Measurements from ENCODE around the gene SLC4A8.

The SLC4A8 gene

DNA sequence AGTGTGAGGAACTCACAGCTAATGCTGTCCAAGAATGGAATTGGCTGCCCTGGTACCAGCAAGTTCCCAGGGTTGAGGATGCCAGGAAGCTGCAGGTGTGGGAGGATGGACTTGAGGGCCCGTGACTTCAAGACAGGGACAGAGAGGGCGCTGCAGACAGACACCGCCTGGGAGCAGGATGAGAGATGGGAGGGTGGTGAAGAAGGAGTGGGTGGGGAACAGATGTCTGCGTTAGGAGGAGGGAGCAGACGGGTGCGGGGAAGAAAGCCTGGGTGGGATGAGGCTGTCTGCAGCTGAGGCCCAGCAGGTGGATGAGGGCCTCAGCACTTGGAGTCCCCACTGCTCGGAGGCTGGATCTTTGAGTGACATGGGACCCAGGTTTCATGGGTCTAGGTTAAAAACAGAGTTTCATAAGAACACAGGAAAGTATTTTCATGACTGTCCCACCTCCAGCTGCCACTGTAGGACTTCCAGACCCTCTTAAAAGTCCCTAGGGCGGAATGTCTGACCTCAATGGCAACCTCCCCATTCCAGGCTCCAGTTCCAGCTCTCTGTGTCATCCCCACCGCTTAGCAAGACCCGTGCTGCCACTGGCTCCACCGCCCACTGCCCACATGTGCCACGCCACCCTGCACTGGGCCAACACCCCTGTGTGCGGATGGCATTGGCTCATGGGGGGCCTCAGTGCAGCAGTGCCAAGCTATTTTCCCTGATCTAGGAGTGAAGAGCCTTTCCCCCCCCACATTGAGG, 96.1 kb downstream of the SLC4A8 start:
- Histone ChIP-seq H3K4me3 (ENCODE audit: low read length) (no peak overlapping the region), H3K36me3 (ENCODE audit: control insufficient read depth, low read depth, low read length) (no peaks in the 10 kb centered on the region), H3K9me3 (ENCODE audit: control insufficient read depth, low read depth, low read length) (no peaks in the 10 kb centered on the region), H3K9ac (ENCODE audit: low read length) (no peak overlapping the region), H3K27ac (ENCODE audit: low read length) (no peak overlapping the region), H3K4me1 (ENCODE audit: control insufficient read depth, low read depth, low read length) (no peaks in the 10 kb centered on the region), H3K27me3 (ENCODE audit: control insufficient read depth, insufficient read depth, low read length) (no peaks in the 10 kb centered on the region)

DNA sequence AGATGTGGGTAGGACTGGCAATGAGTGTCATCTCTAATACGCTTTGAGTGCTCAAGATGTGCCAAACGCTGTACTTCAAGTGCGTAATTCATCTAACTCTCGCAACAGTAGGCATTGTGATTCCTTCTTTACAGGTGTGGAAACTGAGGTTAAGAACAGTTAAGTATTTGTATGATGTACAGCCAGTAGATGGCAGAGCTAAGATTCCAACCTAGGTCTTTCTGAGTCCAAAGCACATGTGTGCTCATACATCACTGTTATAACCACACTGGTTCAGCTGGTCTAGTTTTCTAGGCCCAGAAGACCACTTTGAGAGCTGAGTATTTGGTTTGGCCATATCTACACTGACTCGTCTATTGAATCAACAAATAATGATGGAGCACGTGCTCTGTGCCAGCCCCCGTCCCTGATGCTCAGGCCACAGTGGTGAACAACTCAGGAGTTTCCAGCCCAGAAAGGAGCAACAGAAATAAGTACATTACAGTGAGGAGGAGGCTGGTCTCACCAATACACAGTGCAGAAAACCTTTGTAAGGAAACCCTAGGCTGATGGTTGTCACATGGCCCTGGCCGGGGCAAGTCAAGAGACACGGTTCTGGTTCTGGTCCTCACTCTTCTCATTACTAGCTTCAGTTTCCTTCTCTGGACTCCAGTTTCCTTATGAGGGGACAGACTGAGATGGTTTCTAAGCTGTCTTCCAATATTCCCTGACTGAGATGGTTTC, 97.1 kb downstream of the SLC4A8 start:
- H3K9ac ChIP-seq (ENCODE audit: low read length), result no peak overlapping the region
- H3K9me3 ChIP-seq (ENCODE audit: control insufficient read depth, low read depth, low read length), result no peaks in the 10 kb centered on the region
- H3K27me3 ChIP-seq (ENCODE audit: control insufficient read depth, insufficient read depth, low read length), result no peaks in the 10 kb centered on the region
- no peaks in the 10 kb centered on the region for H3K4me1 ChIP-seq (ENCODE audit: control insufficient read depth, low read depth, low read length)
- no peak overlapping the region for H3K27ac ChIP-seq (ENCODE audit: low read length)
- no peak overlapping the region for H3K4me3 ChIP-seq (ENCODE audit: low read length)
- no peaks in the 10 kb centered on the region for H3K36me3 ChIP-seq (ENCODE audit: control insufficient read depth, low read depth, low read length)

DNA sequence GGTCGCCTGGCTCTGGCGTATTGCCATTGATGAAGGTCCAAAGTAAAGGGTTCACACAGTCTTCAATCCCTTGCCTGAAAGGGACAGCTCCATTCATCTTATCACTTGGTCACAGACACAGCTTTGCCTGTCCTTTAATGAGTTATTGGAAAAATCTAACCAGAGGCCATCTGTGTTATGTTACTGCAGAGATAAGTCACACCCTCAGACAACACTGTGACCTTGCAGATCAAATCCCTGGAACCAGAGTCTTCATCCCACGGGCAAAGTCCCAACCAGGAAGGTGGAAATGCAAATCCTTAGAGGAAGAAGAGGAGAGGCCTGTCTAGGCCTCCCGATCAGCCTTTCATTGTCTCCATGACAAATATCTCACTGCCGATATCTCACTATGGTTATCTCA, 98.1 kb downstream of the SLC4A8 start:
- Histone ChIP-seq H3K27ac (ENCODE audit: low read length) (no peak overlapping the region), H3K4me1 (ENCODE audit: control insufficient read depth, low read depth, low read length) (no peaks in the 10 kb centered on the region), H3K9ac (ENCODE audit: low read length) (no peak overlapping the region), H3K4me3 (ENCODE audit: low read length) (no peak overlapping the region), H3K9me3 (ENCODE audit: control insufficient read depth, low read depth, low read length) (no peaks in the 10 kb centered on the region), H3K36me3 (ENCODE audit: control insufficient read depth, low read depth, low read length) (no peaks in the 10 kb centered on the region), H3K27me3 (ENCODE audit: control insufficient read depth, insufficient read depth, low read length) (no peaks in the 10 kb centered on the region)

DNA sequence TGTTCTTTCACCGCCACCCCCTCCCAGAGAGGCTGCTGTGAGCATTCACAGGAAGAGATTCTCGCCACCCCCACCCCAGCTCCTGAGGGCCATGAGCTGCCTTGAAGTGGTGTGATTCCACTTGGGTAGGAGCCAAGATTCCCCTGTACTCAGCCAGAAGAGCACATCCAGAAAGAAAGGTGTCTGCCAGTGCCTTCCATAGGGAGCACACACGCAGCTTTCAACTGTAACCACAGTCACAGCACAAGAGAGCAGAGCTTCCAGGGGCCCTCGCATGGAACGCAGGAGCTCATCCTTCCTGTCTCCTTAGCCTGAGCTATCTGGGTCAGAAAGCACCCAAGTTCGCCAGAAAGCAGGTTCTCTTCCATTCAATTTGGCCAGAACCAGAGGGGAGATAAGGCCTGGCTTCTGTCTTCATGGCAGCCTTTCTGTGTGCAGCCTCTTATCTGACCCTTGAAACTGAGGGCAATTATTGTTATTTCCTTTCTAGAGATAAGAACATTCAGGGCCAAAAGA, 99.8 kb downstream of the SLC4A8 start:
- Histone ChIP-seq H3K9me3 (ENCODE audit: control insufficient read depth, low read depth, low read length) (no peaks in the 10 kb centered on the region), H3K4me1 (ENCODE audit: control insufficient read depth, low read depth, low read length) (no peaks in the 10 kb centered on the region), H3K4me3 (ENCODE audit: low read length) (no peak overlapping the region), H3K27me3 (ENCODE audit: control insufficient read depth, insufficient read depth, low read length) (no peaks in the 10 kb centered on the region), H3K36me3 (ENCODE audit: control insufficient read depth, low read depth, low read length) (no peaks in the 10 kb centered on the region), H3K9ac (ENCODE audit: low read length) (no peak overlapping the region), H3K27ac (ENCODE audit: low read length) (no peak overlapping the region)

DNA sequence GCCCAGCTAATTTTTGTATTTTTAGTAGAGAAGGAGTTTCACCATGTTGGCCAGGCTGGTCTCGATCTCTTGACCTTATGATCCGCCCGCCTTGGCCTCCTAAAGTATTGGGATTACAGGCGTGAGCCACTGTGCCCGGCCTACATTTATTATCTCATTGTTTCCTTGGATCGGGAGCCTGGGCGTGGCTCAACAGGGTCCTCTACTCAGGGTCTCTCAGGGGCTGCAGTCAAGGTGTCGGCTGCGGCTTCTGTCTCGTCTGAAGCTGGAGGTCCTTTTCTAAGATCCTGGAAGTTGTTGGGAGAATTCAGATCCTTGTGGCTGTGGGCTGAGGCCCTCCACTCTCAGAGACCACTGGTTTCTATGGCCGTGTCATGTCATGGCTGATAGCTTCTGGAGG, 100.9 kb downstream of the SLC4A8 start:
- Histone ChIP-seq H3K4me3 (ENCODE audit: low read length) (no peak overlapping the region), H3K36me3 (ENCODE audit: control insufficient read depth, low read depth, low read length) (no peaks in the 10 kb centered on the region), H3K9me3 (ENCODE audit: control insufficient read depth, low read depth, low read length) (no peaks in the 10 kb centered on the region), H3K9ac (ENCODE audit: low read length) (no peak overlapping the region), H3K4me1 (ENCODE audit: control insufficient read depth, low read depth, low read length) (no peaks in the 10 kb centered on the region), H3K27ac (ENCODE audit: low read length) (no peak overlapping the region), H3K27me3 (ENCODE audit: control insufficient read depth, insufficient read depth, low read length) (no peaks in the 10 kb centered on the region)

DNA sequence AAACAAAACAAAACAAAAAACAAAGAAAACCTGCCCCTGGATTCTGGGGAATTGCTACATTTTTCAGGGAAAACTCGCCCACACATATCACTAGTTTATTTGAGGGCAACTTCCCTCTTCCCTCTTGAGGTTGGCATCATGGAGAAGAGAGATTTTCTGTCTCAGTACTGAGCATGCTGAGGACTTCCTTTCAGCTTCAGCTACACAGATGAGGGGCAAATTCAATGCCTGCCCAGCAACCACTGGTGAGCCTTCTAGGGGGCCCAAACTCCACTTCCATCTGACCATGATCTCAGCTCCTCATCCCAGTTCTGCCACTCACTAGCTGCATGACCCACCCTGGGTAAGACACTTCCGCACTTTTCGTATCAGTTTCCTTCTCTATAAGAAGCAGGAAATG, 103.3 kb downstream of the SLC4A8 start:
- no peaks in the 10 kb centered on the region for H3K9me3 ChIP-seq (ENCODE audit: control insufficient read depth, low read depth, low read length)
- H3K36me3 ChIP-seq (ENCODE audit: control insufficient read depth, low read depth, low read length), result no peaks in the 10 kb centered on the region
- H3K27ac ChIP-seq (ENCODE audit: low read length), result no peak overlapping the region
- H3K9ac ChIP-seq (ENCODE audit: low read length), result no peak overlapping the region
- no peak overlapping the region for H3K4me3 ChIP-seq (ENCODE audit: low read length)
- H3K4me1 ChIP-seq (ENCODE audit: control insufficient read depth, low read depth, low read length), result peaks cover 5% of the 10 kb centered on the region
- no peaks in the 10 kb centered on the region for H3K27me3 ChIP-seq (ENCODE audit: control insufficient read depth, insufficient read depth, low read length)

DNA sequence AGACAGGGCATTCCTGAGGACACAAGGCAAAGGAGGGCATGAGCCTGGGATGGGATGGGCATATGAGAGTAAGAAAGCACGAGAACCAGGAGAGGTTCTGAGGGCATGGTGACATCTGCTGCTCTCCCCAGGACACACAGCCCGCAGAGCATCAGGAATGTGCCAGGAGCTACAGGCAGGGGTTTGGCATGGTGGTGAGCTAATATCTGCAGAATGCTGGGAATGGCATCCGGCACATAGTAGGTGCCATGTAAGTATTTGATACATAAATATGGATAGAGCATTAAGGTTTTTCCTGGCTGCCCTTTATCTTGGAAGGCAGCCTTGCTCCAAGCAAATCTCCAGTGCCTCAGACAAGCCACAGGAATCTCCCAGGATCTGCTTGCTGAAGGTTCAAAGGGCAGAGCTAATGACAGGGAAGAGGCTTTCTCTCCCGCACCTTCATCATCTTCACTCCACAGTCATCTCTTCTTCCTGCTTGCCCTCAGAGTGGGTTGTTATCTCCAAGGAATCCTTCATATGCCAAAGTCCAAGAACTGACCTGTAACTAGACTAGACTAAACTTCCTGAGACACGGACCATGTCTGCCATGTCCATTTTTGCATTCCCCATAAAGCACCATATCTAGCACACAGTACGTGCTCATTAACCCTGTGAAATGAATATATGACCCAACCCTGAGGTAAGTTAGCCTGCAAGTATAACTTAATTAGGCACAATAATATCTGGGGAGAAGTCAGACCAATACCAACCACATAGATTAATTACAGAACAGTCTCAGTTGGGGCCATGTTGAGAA, 104.4 kb downstream of the SLC4A8 start:
- no peaks in the 10 kb centered on the region for H3K9me3 ChIP-seq (ENCODE audit: control insufficient read depth, low read depth, low read length)

DNA sequence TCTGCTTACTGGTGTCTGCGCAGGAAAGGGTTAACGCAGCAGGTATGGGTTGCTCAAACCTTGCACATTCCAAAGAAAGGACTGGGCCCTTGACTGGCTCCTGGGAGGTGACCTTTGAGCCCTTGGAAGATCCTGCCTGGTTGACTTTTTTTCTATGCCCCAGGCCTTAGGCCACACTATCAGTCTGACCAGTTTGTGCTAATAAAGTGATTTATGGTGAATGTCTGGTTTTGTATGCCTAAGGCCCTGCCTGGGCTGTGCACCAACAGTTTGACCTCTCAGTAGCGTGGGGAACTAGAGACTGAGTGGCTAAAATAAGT, 105.0 kb downstream of the SLC4A8 start:
- no peak overlapping the region for H3K27ac ChIP-seq (ENCODE audit: low read length)
- H3K9me3 ChIP-seq (ENCODE audit: control insufficient read depth, low read depth, low read length), result no peaks in the 10 kb centered on the region
- H3K27me3 ChIP-seq (ENCODE audit: control insufficient read depth, insufficient read depth, low read length), result no peaks in the 10 kb centered on the region
- peaks cover 11% of the 10 kb centered on the region for H3K4me1 ChIP-seq (ENCODE audit: control insufficient read depth, low read depth, low read length)
- no peaks in the 10 kb centered on the region for H3K36me3 ChIP-seq (ENCODE audit: control insufficient read depth, low read depth, low read length)
- H3K9ac ChIP-seq (ENCODE audit: low read length), result no peak overlapping the region
- H3K4me3 ChIP-seq (ENCODE audit: low read length), result no peak overlapping the region

More for the DNA sequence above, 104.4 kb downstream of the SLC4A8 start:
- Histone ChIP-seq H3K9ac (ENCODE audit: low read length) (no peak overlapping the region), H3K27me3 (ENCODE audit: control insufficient read depth, insufficient read depth, low read length) (no peaks in the 10 kb centered on the region), H3K27ac (ENCODE audit: low read length) (no peak overlapping the region), H3K4me1 (ENCODE audit: control insufficient read depth, low read depth, low read length) (peaks cover 11% of the 10 kb centered on the region), H3K36me3 (ENCODE audit: control insufficient read depth, low read depth, low read length) (no peaks in the 10 kb centered on the region), H3K4me3 (ENCODE audit: low read length) (no peak overlapping the region)

DNA sequence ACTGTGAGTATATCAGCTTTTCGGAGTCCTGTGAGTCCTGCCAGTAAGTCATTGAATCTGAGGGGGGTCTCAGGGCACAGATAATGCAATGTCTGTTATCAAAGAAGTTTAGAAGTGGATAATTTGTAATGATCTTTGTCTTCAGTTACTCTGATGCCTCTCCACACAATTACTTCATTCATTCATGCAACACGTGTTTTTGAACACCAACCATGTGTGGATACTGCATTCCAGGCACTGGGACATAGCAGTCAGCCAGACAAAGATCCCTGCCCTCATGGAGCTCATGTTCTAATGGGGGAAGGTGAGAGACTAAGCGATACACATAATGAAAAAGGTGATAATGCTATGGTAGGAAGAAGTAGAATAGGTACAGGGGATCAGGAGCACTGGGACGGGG, 105.6 kb downstream of the SLC4A8 start:
- Histone ChIP-seq H3K4me1 (ENCODE audit: control insufficient read depth, low read depth, low read length) (peaks cover 11% of the 10 kb centered on the region), H3K27ac (ENCODE audit: low read length) (no peak overlapping the region)

DNA sequence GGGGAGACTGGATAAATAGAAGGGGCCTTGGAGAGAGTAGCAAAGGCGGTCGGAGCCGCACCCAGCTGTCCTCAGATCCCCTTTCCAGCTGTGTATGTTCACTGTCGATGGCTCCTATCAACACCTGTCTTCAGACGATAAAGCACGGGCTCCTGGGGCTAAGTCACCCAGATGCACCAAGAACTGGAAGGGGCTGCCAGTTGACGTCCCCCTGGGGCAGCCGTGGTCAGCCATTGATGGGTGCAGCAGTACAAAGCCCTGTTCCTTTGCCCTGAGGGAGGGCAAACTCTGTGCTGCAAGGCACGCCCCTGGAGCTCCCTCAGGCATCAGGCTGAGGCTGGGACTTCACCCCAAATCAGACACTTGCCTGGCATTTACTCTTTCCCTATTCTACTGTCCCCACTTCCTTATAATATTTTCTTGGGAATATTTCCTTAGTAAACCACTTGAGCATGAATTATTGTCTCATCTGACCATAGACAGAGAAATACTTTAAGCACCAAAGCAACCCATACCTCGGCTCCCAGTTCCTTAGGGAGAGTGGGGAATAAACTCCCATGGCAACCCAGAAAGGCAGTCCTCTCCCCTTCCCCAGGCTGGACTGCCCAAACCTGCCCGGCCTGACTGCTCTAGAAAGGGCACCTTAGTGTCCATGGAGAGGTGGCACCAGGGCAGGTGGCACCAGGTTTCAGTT, 106.8 kb downstream of the SLC4A8 start:
- no peak overlapping the region for H3K27ac ChIP-seq (ENCODE audit: low read length)
- H3K4me1 ChIP-seq (ENCODE audit: control insufficient read depth, low read depth, low read length), result peaks cover 11% of the 10 kb centered on the region
- H3K9me3 ChIP-seq (ENCODE audit: control insufficient read depth, low read depth, low read length), result no peaks in the 10 kb centered on the region
- H3K9ac ChIP-seq (ENCODE audit: low read length), result no peak overlapping the region
- H3K27me3 ChIP-seq (ENCODE audit: control insufficient read depth, insufficient read depth, low read length), result no peaks in the 10 kb centered on the region
- no peaks in the 10 kb centered on the region for H3K36me3 ChIP-seq (ENCODE audit: control insufficient read depth, low read depth, low read length)
- H3K4me3 ChIP-seq (ENCODE audit: low read length), result no peak overlapping the region

More for the DNA sequence above, 105.6 kb downstream of the SLC4A8 start:
- Histone ChIP-seq H3K36me3 (ENCODE audit: control insufficient read depth, low read depth, low read length) (no peaks in the 10 kb centered on the region), H3K9me3 (ENCODE audit: control insufficient read depth, low read depth, low read length) (no peaks in the 10 kb centered on the region), H3K4me3 (ENCODE audit: low read length) (no peak overlapping the region), H3K27me3 (ENCODE audit: control insufficient read depth, insufficient read depth, low read length) (no peaks in the 10 kb centered on the region), H3K9ac (ENCODE audit: low read length) (no peak overlapping the region)

DNA sequence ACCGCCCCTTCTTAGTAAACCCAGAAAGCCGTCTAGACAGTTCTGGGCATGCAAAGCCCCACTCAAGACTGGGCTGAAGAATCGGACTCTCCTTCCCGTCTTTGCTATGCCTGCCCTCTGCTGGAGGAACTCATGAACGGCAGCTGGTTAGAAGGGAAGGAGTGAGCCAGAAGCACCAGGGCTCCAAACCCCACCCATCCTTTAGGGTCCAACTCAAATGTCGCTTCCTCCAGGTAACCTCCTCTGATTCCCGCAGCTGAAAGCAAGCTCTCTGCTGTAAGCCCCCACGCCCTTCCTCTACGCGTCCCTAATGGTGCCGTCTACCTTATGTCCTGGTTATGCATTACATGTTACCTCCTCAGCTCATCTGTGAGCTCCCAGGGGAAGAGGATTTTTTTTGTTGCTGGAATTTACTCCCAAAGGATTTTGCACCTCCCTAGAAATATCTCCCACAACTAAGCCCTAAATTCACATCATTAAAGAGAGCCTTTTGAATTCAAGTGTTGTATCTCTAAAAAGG, 107.4 kb downstream of the SLC4A8 start:
- no peak overlapping the region for H3K27ac ChIP-seq (ENCODE audit: low read length)
- H3K27me3 ChIP-seq (ENCODE audit: control insufficient read depth, insufficient read depth, low read length), result no peaks in the 10 kb centered on the region
- H3K36me3 ChIP-seq (ENCODE audit: control insufficient read depth, low read depth, low read length), result no peaks in the 10 kb centered on the region
- no peak overlapping the region for H3K9ac ChIP-seq (ENCODE audit: low read length)
- H3K4me1 ChIP-seq (ENCODE audit: control insufficient read depth, low read depth, low read length), result peaks cover 11% of the 10 kb centered on the region
- no peak overlapping the region for H3K4me3 ChIP-seq (ENCODE audit: low read length)
- no peaks in the 10 kb centered on the region for H3K9me3 ChIP-seq (ENCODE audit: control insufficient read depth, low read depth, low read length)
